PC-9 (cell line): ENCODE measurements around the gene NTNG2. TPM values are rescaled to one million over a fixed set of nuclear protein-coding genes. Genes with fewer than 3 reads are reported as not detected.

Source experiments
- BruUV-seq: library from RNA; stranded (reverse); fragments of 400-500 nt; replicated peaks from 2 replicates; lab custom pipeline; 2021; lab: Mats Ljungman, UMichigan
- CTCF ChIA-PET: fragments of 300-600 bp; sonication (Branson Sonifier 250); formaldehyde crosslinking; loops from one replicate; lab custom pipeline; 2022; ENCODE audit warnings: antibody characterized with exemption; lab: Charles Lee
- POLR2A ChIA-PET: fragments of 300-600 bp; sonication (Branson Sonifier 250); formaldehyde crosslinking; loops from one replicate; lab custom pipeline; 2022; ENCODE audit warnings: antibody characterized with exemption; ENCODE audit not compliant: unreplicated experiment; lab: Charles Lee
- DNase-seq, 2 experiments: peaks; one replicate each; pipeline versions ENCODE4 v3.0.0 to v3.0.0-alpha.2; 2015 to 2022; ENCODE audit warnings: mixed read lengths in 1 of 2
- H2AFZ ChIP-seq: fragments of 200-600 bp; sonication (generic); 2 replicates; pipeline ENCODE4 v1.8.1; 2017; ENCODE audit warnings: antibody characterized with exemption
- H3F3A ChIP-seq: fragments of 200-600 bp; sonication (generic); 2 replicates; pipeline ENCODE4 v1.8.1; 2017; ENCODE audit warnings: antibody characterized with exemption, mild to moderate bottlenecking, low read depth; ENCODE audit not compliant: insufficient read depth
- H3K27ac ChIP-seq: fragments of 200-600 bp; sonication (generic); 2 replicates; pipeline ENCODE4 v1.6.1; 2016; ENCODE audit warnings: mixed run types
- H3K27me3 ChIP-seq: fragments of 200-600 bp; sonication (generic); 2 replicates; pipeline ENCODE4 v1.6.1; 2016; ENCODE audit warnings: low read depth, mixed run types; ENCODE audit not compliant: insufficient read depth
- H3K36me3 ChIP-seq: fragments of 200-600 bp; sonication (generic); 2 replicates; pipeline ENCODE4 v1.6.1; 2016; ENCODE audit warnings: low read depth, mixed run types
- H3K4me1 ChIP-seq: fragments of 200-600 bp; sonication (generic); replicated peaks from 2 replicates; pipeline ENCODE4 v1.6.1; 2016; ENCODE audit warnings: mixed run types; ENCODE audit not compliant: insufficient read depth
- H3K4me2 ChIP-seq: fragments of 200-600 bp; sonication (generic); 2 replicates; pipeline ENCODE4 v1.6.1; 2017; ENCODE audit warnings: mixed run types
- H3K4me3 ChIP-seq: fragments of 200-600 bp; sonication (generic); 2 replicates; pipeline ENCODE4 v1.6.1; 2016; ENCODE audit warnings: mixed run types
- H3K79me2 ChIP-seq: fragments of 200-600 bp; sonication (generic); 2 replicates; pipeline ENCODE4 v1.6.1; 2017; ENCODE audit warnings: low read depth, mixed run types
- H3K9me2 ChIP-seq: fragments of 200-600 bp; sonication (generic); 2 replicates; pipeline ENCODE4 v1.8.1; 2017; ENCODE audit warnings: mild to moderate bottlenecking; ENCODE audit not compliant: insufficient read depth
- H3K9me3 ChIP-seq: fragments of 200-600 bp; sonication (generic); 2 replicates; pipeline ENCODE4 v1.8.1; 2016; ENCODE audit warnings: low read depth; ENCODE audit not compliant: insufficient read depth
- H4K20me1 ChIP-seq: fragments of 200-600 bp; sonication (generic); 2 replicates; pipeline ENCODE4 v1.8.1; 2017; ENCODE audit not compliant: insufficient read depth
- CTCF ChIP-seq: fragments of 200-600 bp; sonication (generic); conservative IDR thresholded peaks from 2 replicates; pipeline ENCODE4 v1.6.1; 2017; ENCODE audit warnings: mixed run types, antibody characterized with exemption, mild to moderate bottlenecking, moderate library complexity
- EZH2 ChIP-seq: fragments of 200-600 bp; sonication (generic); IDR thresholded peaks from 2 replicates; pipeline ENCODE4 v1.8.0; 2017; ENCODE audit warnings: antibody characterized with exemption, low read depth
- intact Hi-C: fragments of 100-400 bp; cut with micrococcal nuclease; formaldehyde crosslinking; loops from one replicate; pipeline ENCODE4 v1.10.0; 2022; ENCODE audit not compliant: unreplicated experiment
- total RNA-seq: library from RNA; stranded (reverse); gene quantifications from 2 replicates; pipeline ENCODE4 v1.2.3, GENCODE V29; 2021

The NTNG2 gene
- total RNA-seq, 1 experiment from 2014 or later: not detected

GRCh38 chr9:132147839-132148238 lies 14.0 kb upstream of the NTNG2 start:
- peaks cover 89% of the 10 kb centered on the region for H3K27me3 ChIP-seq
- ChIA-PET POLR2A (no interaction called here), CTCF (no interaction called here)
- BruUV-seq: no TSS peak
- no peaks in the 10 kb centered on the region for H3K79me2 ChIP-seq
- no peaks in the 10 kb centered on the region for H3F3A ChIP-seq
- H3K9me3 ChIP-seq: no peaks in the 10 kb centered on the region
- TF ChIP-seq EZH2 (no peak), CTCF (no peak)
- no peaks in the 10 kb centered on the region for H3K9me2 ChIP-seq
- no peaks in the 10 kb centered on the region for H4K20me1 ChIP-seq
- no peak overlapping the region for H3K27ac ChIP-seq
- H3K36me3 ChIP-seq: no peaks in the 10 kb centered on the region
- H2AFZ ChIP-seq: no peak overlapping the region
- H3K4me3 ChIP-seq: no peak overlapping the region
- DNase-seq: no peak
- H3K4me1 ChIP-seq: no peaks in the 10 kb centered on the region
- H3K4me2 ChIP-seq: no peak overlapping the region
- intact Hi-C loops: no loop called here

GRCh38 chr9:132150256-132150655 lies 11.6 kb upstream of the NTNG2 start:
- CTCF ChIA-PET: no interaction called here
- no TSS peak for BruUV-seq
- POLR2A ChIA-PET: no interaction called here

GRCh38 chr9:132151118-132151517 lies 10.7 kb upstream of the NTNG2 start:
- no peaks in the 10 kb centered on the region for H3K9me2 ChIP-seq
- H3F3A ChIP-seq: no peaks in the 10 kb centered on the region
- intact Hi-C loops: no loop called here
- H3K4me3 ChIP-seq: no peak overlapping the region
- peaks cover 95% of the 10 kb centered on the region for H3K27me3 ChIP-seq
- H2AFZ ChIP-seq: no peak overlapping the region
- H3K27ac ChIP-seq: no peak overlapping the region
- CTCF ChIA-PET: no interaction called here
- POLR2A ChIA-PET: no interaction called here
- H3K79me2 ChIP-seq: no peaks in the 10 kb centered on the region
- TF ChIP-seq CTCF (no peak), EZH2 (no peak)
- no peak for DNase-seq
- no peaks in the 10 kb centered on the region for H3K36me3 ChIP-seq
- H3K9me3 ChIP-seq: no peaks in the 10 kb centered on the region
- no peaks in the 10 kb centered on the region for H3K4me1 ChIP-seq
- BruUV-seq: no TSS peak
- H4K20me1 ChIP-seq: no peaks in the 10 kb centered on the region
- H3K4me2 ChIP-seq: no peak overlapping the region

More at GRCh38 chr9:132150256-132150655, 11.6 kb upstream of the NTNG2 start:
- no peaks in the 10 kb centered on the region for H3K79me2 ChIP-seq
- H3K27ac ChIP-seq: no peak overlapping the region
- H3K4me3 ChIP-seq: no peak overlapping the region
- H3K9me3 ChIP-seq: no peaks in the 10 kb centered on the region
- no peak for TF ChIP-seq EZH2
- no peak for TF ChIP-seq CTCF
- H4K20me1 ChIP-seq: no peaks in the 10 kb centered on the region
- peaks cover 95% of the 10 kb centered on the region for H3K27me3 ChIP-seq
- no peaks in the 10 kb centered on the region for H3K4me1 ChIP-seq
- H3K9me2 ChIP-seq: no peaks in the 10 kb centered on the region
- no peaks in the 10 kb centered on the region for H3F3A ChIP-seq
- H2AFZ ChIP-seq: no peak overlapping the region
- intact Hi-C loops: no loop called here
- no peaks in the 10 kb centered on the region for H3K36me3 ChIP-seq
- no peak for DNase-seq
- no peak overlapping the region for H3K4me2 ChIP-seq
